Activated B cell treated with CpG ODN at 0.5 μM for 24 hours (primary cell): Measurements from ENCODE around the gene RORC. TPM values are rescaled to one million over a fixed set of nuclear protein-coding genes. Genes with fewer than 3 reads are reported as not detected.

ENCODE experiments used
- ATAC-seq: fragments of 200-7000 bp; cut with Tn5 transposase; one replicate; pipeline ENCODE4 v1.10.0; 2021; ENCODE audit warnings: low read depth, mild to moderate bottlenecking, moderate library complexity
- CTCF ChIA-PET: fragments of 350-600 bp; sonication (Branson Sonifier 250); formaldehyde crosslinking; loops from one replicate; lab custom pipeline; 2021; ENCODE audit warnings: antibody characterized with exemption; lab: Charles Lee
- POLR2A ChIA-PET: fragments of 350-600 bp; sonication (Branson Sonifier 250); formaldehyde crosslinking; loops from one replicate; lab custom pipeline; 2021; ENCODE audit warnings: antibody characterized with exemption; lab: Charles Lee
- DNase-seq: peaks from one replicate; pipeline ENCODE4 v3.0.0; 2022
- H3K27ac Mint-ChIP-seq: one replicate; pipeline ENCODE4 v1.8.0; 2020; ENCODE audit warnings: mixed read lengths
- H3K27me3 Mint-ChIP-seq: one replicate; pipeline ENCODE4 v1.8.0; 2021; ENCODE audit warnings: mixed read lengths
- H3K36me3 Mint-ChIP-seq: one replicate; pipeline ENCODE4 v1.8.0; 2021; ENCODE audit warnings: low read depth, mixed read lengths
- H3K4me1 Mint-ChIP-seq: one replicate; pipeline ENCODE4 v1.8.0; 2021; ENCODE audit warnings: mixed read lengths
- H3K4me3 Mint-ChIP-seq: one replicate; pipeline ENCODE4 v1.8.0; 2020; ENCODE audit warnings: mild to moderate bottlenecking, mixed read lengths
- H3K9me3 Mint-ChIP-seq: one replicate; pipeline ENCODE4 v1.8.0; 2020; ENCODE audit warnings: mixed read lengths
- CTCF ChIP-seq: fragments of 200-600 bp; IDR thresholded peaks from one replicate; pipeline ENCODE4 v1.8.0; 2022; ENCODE audit warnings: antibody characterized with exemption, mild to moderate bottlenecking
- intact Hi-C: fragments of 100-400 bp; cut with micrococcal nuclease; formaldehyde crosslinking; loops from one replicate; pipeline ENCODE4 v1.15.1; 2024
- total RNA-seq: library from RNA; stranded (reverse); gene quantifications from 2 replicates; pipeline ENCODE4 v1.2.3, GENCODE V29; 2022

RORC gene
- total RNA-seq, 1 donor from 2014 or later: 0.09 TPM

- CTCF ChIA-PET: no interaction called here
- H3K27ac Mint-ChIP-seq: no peak overlapping the region
These were observed 8.4 kb downstream of the RORC start for GRCh38 chr1:151823175-151823574.

GRCh38 chr1:151822404-151822803 lies 9.2 kb downstream of the RORC start:
- Mint-ChIP-seq H3K27me3 (peaks cover 13% of the 10 kb centered on the region), H3K4me3 (no peak overlapping the region), H3K4me1 (peaks cover 2% of the 10 kb centered on the region), H3K27ac (no peak overlapping the region), H3K9me3 (no peaks in the 10 kb centered on the region), H3K36me3 (no peaks in the 10 kb centered on the region)
- ATAC-seq: no peak
- intact Hi-C loops: no loop called here
- CTCF ChIA-PET: no interaction called here
- no peak for DNase-seq
- no peak for TF ChIP-seq CTCF
- POLR2A ChIA-PET: interaction anchor here (0.6 kb wide), 1 partner anchor 38 kb away, joined by 4 read pairs; no protein-coding TSS in a partner anchor

More at GRCh38 chr1:151823175-151823574, 8.4 kb downstream of the RORC start:
- no peak for DNase-seq
- no peak for ATAC-seq
- H3K9me3 Mint-ChIP-seq: no peaks in the 10 kb centered on the region
- no peaks in the 10 kb centered on the region for H3K36me3 Mint-ChIP-seq
- POLR2A ChIA-PET: no interaction called here
- no peaks in the 10 kb centered on the region for H3K4me1 Mint-ChIP-seq
- intact Hi-C loops: no loop called here
- TF ChIP-seq CTCF: no peak
- no peak overlapping the region for H3K4me3 Mint-ChIP-seq
- peaks cover 14% of the 10 kb centered on the region for H3K27me3 Mint-ChIP-seq

- ChIA-PET POLR2A (no interaction called here), CTCF (no interaction called here)
- H3K9me3 Mint-ChIP-seq: no peaks in the 10 kb centered on the region
- H3K27me3 Mint-ChIP-seq: peaks cover 16% of the 10 kb centered on the region
- no peak overlapping the region for H3K4me3 Mint-ChIP-seq
- H3K36me3 Mint-ChIP-seq: no peaks in the 10 kb centered on the region
- H3K27ac Mint-ChIP-seq: no peak overlapping the region
- ATAC-seq: no peak
- intact Hi-C loops: no loop called here
- peaks cover 4% of the 10 kb centered on the region for H3K4me1 Mint-ChIP-seq
- TF ChIP-seq CTCF: no peak
- DNase-seq: no peak
These were observed 10.7 kb downstream of the RORC start for GRCh38 chr1:151820940-151821339.

GRCh38 chr1:151819976-151820623 lies 11.5 kb downstream of the RORC start:
- POLR2A ChIA-PET: interaction anchor here (0.5 kb wide), 1 partner anchor 412 kb away, joined by 3 read pairs; no protein-coding TSS in a partner anchor
- Mint-ChIP-seq H3K9me3 (no peaks in the 10 kb centered on the region), H3K27me3 (peaks cover 15% of the 10 kb centered on the region), H3K36me3 (no peaks in the 10 kb centered on the region), H3K4me1 (peaks cover 4% of the 10 kb centered on the region), H3K4me3 (no peak overlapping the region), H3K27ac (no peak overlapping the region)
- intact Hi-C loops: no loop called here
- TF ChIP-seq CTCF: no peak
- ATAC-seq (no peak), DNase-seq (no peak)
- CTCF ChIA-PET: no interaction called here

- ChIA-PET CTCF (no interaction called here), POLR2A (no interaction called here)
- Mint-ChIP-seq H3K4me3 (no peak overlapping the region), H3K4me1 (peaks cover 4% of the 10 kb centered on the region), H3K27me3 (peaks cover 15% of the 10 kb centered on the region), H3K9me3 (no peaks in the 10 kb centered on the region), H3K27ac (no peak overlapping the region), H3K36me3 (no peaks in the 10 kb centered on the region)
- DNase-seq: no peak
- no peak for TF ChIP-seq CTCF
- intact Hi-C loops: no loop called here
- no peak for ATAC-seq
These were observed 12.3 kb downstream of the RORC start for GRCh38 chr1:151819227-151819835.
